GM18511 (cell line): ENCODE measurements around the gene CCIN.
"Not testable (repeated sequence)": the region's sequence is repeated elsewhere in the genome, so short reads cannot be mapped to it uniquely, and the experiment has no call there.

Source experiments
- ATAC-seq: cut with Tn5 transposase; IDR thresholded peaks from one replicate; pipeline ENCODE4 v1.9.1; 2021; ENCODE audit warnings: mild to moderate bottlenecking, moderate library complexity; ENCODE audit not compliant: unreplicated experiment

The CCIN gene

GRCh38 chr9:36169166-36169565 is at the start of gene CCIN:
Gene CCIN, plus strand, starts transcription at chr9:36169388. Its CDS starts 115 bp downstream, at chr9:36169503.
- no peak for ATAC-seq

- no peak for ATAC-seq
These were observed 49.7 kb upstream of the CCIN start for GRCh38 chr9:36119476-36119875.

DNA sequence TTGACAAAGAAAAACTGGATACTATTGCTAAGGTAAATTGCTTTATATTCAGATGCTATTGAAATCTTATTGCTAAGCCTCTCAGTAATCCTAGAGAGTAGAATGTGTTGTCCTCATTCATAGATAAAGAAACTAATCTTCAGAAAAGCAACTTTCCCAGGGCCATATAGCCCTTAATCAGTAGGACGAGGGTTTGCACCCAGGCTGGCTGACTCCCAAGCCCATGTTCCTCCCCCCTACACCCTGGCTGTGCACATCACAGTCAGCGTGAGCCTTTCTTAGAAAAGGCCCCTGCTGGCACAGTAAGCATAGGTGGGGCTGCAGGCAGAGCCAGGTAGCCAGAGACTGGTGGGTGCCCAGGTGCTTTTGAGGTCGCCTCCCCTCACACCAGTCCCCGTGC is 48.5 kb upstream of the CCIN start:
- no peak for ATAC-seq

DNA sequence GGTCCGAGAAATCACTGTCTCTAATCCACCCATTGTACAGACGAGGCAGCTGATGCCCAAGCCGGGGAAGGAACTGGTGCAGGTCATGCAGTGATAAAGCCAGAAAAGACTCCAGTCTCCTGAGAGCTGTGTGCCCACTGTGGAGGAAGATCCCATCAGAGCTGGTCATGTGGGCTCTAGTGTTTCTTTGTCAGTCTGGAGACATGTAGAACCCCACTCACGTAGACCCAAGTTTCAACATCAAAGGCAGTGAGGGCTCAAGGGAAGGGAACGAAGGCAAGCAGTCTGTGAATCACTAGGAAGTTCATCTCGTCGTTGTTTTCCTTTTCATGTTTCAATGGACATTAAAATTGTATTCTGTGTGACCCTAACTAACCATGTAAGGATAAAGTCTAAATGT is 47.2 kb upstream of the CCIN start:
- ATAC-seq, result no peak

- no peak for ATAC-seq
These were observed 45.7 kb upstream of the CCIN start for GRCh38 chr9:36123515-36123914.

DNA sequence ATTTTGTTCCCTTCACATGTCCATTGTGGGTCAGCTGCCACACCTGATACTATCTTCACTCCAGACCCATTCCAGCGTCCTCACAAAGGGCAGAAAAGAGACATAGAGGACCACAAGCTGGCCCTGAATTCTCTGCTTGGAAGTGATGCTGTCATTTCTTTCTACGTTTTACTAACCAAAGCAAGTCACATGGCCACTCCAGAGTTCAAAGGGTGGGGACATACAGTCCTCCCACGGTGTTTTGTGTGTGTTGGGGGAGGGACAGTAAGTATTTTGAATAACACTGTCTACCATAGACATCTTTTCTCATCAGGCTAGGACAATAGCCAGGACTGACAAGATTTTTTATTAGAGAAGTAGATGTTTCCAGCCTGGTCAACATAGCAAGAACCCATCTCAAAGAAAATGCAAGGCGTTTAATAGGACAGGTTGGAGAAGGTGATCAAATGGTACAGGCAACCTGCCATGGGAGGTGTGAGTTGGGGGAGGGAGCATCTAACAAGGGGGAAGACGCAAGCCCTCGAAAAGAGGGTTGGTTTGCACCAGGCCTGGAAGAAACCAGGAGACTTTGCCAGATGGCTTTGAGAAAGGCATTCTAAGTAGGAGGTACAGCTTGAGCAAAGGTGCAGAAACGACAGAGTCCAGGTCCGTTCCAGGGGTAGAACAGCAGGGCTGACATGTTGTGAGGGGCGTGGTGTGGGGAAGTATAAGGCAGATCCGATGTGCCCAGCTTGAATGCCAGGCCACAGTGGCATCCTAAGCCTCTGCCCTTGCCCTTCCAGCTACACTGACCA is 43.9 kb upstream of the CCIN start:
- no peak for ATAC-seq

- ATAC-seq, result no peak
These were observed 43.0 kb upstream of the CCIN start for GRCh38 chr9:36126016-36126730.

GRCh38 chr9:36127652-36128244 is 41.4 kb upstream of the CCIN start:
- ATAC-seq, result no peak

DNA sequence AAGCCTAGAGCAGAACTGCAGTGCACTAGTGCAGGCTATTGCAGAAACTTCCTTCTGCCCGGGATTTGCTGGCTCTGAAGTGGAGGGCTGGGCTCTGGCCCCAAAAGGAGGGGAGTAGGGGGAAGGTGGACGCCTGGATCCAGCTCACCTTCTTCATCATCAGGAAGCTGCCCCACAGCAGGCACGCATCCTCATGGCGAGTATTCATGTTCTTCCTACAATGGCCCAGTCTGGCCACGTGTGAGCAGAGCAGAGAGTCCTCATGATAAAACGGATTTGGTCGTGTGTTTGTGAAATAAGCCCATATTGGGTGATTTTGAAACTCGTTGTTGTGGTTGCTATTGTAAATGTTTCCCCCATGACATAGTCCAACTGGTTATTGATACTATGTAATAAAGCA is 40.8 kb upstream of the CCIN start:
- no peak for ATAC-seq

DNA sequence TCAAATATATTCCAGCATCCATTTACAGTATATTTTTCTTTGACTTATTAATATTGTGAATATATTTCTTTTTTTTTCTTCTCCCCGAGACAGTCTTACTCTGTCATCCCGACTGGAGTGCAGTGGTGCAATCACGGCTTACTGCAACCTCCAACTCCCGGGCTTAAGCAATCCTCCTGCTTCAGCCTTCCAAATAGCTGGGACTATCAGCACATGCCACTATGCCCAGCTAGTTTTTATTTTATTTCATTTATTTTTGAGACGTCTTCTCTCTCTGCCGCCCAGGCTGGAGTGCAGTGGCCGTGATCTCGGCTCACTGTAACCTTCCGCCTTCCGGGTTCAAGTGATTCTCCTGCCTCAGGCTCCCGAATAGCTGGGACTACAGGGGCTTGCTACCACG is 40.0 kb upstream of the CCIN start:
- ATAC-seq, result no peak

DNA sequence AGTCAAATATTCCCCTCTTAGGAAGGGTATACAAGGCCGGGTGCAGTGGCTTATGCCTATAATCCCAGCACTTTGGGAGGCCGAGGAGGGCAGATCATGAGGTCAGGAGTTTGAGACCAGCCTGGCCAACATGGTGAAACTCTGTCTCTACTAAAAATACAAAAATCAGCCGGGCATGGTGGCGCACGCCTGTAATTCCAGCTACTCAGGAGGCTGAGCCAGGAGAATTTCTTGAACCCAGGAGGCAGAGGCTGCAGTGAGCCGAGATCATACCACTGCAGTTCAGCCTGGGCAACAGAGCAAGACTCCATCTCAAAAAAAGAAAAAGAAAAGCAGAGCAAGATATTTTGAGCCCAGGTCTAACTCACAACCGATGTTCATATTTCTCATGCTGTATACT is 37.5 kb upstream of the CCIN start:
- not testable (repeated sequence) for ATAC-seq

DNA sequence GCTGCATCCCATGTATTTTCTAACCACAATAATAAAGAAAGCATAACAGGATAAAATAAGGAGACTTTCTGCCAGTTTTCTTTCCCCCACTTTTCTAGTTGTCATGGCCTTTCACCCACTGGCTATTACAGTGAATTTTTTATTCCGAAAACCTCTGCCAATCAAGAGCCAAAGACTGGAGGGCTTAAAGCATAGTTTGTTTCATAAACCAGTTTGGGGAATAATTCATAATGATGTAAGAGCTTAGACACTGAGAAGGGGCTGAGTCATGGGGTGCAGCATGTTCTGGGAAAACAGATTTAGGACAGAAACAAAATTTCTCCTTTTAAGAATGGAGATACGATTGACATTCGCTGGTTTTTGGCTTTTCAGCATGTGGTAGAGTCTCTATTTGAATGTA is 37.1 kb upstream of the CCIN start:
- no peak for ATAC-seq

DNA sequence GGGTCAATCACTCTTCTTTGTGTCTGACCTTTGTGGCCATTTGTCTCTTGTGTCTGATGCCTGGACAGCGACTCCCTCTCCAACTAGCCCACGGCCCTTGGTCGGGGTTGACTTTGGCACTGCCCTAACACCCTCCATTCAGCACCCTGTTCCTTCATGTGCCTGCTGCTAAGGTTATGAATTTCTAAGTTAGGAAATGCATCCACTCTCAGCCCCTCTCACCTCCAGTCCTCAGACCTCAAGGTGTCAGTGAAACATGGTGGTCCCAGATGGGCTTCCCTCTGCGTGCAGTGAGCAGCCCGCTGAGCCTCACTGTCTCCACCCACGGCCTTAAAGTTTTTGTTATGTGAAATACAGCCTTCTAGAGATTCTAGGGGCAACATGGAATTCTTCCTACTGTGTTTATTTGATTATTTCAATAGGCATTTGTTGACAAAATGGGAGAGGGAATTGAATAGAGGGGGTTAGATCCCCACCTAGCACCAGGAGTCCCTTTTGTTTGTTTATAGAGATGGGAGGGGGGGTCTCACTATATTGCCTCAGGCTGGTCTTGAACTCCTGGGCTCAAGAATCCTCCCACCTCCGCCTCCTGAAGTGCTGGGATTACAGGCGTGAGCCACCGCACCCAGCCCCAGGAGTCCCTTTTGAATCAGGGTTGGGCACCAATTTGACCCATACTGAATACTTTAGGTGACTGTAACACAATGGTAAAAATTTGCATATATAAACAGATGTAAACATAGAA is 34.3 kb upstream of the CCIN start:
- ATAC-seq, result no peak

DNA sequence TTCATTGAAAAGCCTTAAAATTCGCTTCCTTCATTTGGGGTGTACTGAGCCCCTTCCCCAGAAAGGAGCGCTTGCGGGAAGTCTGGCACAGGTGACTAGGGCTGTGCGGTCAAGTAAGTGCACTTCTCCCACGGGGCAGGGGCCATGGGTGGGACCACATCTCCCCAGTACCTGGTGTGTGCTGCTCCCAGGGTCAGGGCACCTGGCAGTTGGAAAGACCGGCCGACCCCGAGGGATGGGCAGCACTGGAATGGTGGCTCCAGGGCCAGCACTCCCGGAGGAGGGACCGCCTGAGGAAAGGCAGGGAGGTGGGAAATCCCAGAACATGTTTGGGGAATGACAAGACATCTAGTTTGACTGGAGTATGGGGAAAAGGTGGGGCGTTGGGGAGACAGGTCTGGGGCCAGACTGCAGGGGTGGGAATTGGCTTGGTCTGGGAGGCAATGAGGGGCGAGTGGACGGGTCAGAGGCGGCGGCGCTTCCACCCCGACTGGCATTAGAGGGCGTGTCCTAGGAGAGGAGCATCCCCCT is 33.4 kb upstream of the CCIN start:
- no peak for ATAC-seq

DNA sequence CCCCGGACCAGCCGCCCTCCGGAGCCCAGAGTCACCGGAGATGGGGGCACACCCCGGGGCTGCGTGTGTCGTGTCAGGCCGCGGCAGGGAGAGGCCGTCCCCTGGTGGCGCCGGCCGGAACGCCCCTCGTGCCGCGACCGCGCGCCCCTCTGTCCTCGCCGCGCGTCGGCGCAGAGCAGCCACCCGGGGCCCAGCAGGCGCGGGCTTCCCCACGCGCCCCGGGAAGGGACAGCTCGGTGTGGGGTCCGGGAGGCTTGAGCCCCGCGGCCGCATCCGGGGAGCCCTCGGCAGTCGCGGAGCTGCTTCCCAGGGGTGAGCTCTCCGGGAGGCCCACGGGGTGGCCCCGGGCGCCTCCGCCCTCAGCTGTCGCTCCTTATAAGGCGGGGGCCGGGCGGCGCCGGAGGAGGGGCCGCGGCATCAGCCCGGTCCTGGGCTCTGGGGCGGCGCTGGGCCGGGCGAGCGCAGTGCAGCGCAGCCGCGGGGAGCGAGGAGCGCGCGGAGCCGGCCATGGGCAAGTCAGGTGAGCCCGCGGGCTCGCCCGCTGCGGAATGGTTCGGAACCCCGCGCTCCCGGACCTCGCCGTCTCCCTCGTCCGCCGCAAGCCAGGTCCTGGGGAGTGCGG is 32.8 kb upstream of the CCIN start, which contains the start of gene GLIPR2:
TSS of gene GLIPR2 (plus strand) at position 462 of the 622 bp plus-strand sequence. CDS start at position 508, 46 bp downstream.
- ATAC-seq, result peak; percentile 95

DNA sequence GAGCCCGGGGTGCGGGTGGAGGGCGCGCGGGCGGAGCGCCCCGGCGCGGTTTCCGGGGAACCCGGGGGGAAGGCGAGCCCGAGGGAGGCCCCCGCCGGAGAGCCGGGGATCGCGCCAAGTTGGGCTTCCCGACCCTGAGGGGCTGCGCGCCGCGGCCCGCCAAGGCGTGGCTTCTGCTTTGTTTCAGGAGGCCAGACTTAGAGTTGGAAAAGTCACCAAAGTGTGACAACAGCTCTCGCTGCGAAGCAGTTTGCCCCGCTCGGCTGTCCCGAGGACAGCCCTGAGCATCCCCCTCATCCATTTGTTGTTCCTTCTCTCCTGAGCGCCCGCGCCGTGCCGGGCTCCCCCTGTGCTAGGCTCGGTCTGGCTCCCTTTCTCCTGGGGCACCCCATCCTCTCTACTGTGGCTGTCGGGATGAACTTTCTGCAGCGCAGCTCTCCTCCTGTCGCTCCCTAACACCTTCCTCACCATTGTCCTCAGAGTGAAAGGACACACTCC is 32.2 kb upstream of the CCIN start:
- ATAC-seq, result peak; percentile 33

GRCh38 chr9:36137392-36138004 is 31.7 kb upstream of the CCIN start:
- ATAC-seq, result no peak

- ATAC-seq, result no peak
These were observed 30.7 kb upstream of the CCIN start for GRCh38 chr9:36138496-36138895.

- ATAC-seq, result no peak
These were observed 30.3 kb upstream of the CCIN start for GRCh38 chr9:36138901-36139300.
